Glutamatergic neuron (in vitro differentiated cells): ENCODE results near the gene ANGPTL7. TPM values are rescaled to one million over a fixed set of nuclear protein-coding genes. Genes with fewer than 3 reads are reported as not detected.

ENCODE experiments used
- DNase-seq: peaks from one replicate; pipeline ENCODE4 v3.0.0; 2022
- H3K27ac Mint-ChIP-seq: one replicate; pipeline ENCODE4 v1.8.0; 2020; ENCODE audit warnings: mild to moderate bottlenecking, mixed read lengths, inconsistent platforms; ENCODE audit not compliant: unreplicated experiment
- H3K27me3 Mint-ChIP-seq: one replicate; pipeline ENCODE4 v1.8.0; 2020; ENCODE audit warnings: mild to moderate bottlenecking, moderate library complexity, mixed read lengths, inconsistent platforms; ENCODE audit not compliant: unreplicated experiment
- H3K36me3 Mint-ChIP-seq: one replicate; pipeline ENCODE4 v1.8.0; 2020; ENCODE audit warnings: mild to moderate bottlenecking, mixed read lengths, inconsistent platforms; ENCODE audit not compliant: unreplicated experiment
- H3K4me1 Mint-ChIP-seq: one replicate; pipeline ENCODE4 v1.8.0; 2020; ENCODE audit warnings: mild to moderate bottlenecking, low read depth, mixed read lengths, inconsistent platforms; ENCODE audit not compliant: unreplicated experiment
- H3K4me3 Mint-ChIP-seq: one replicate; pipeline ENCODE4 v1.8.0; 2020; ENCODE audit warnings: mild to moderate bottlenecking, mixed read lengths, inconsistent platforms; ENCODE audit not compliant: unreplicated experiment
- H3K9me3 Mint-ChIP-seq: one replicate; pipeline ENCODE4 v1.8.0; 2020; ENCODE audit warnings: mild to moderate bottlenecking, moderate library complexity, mixed read lengths, inconsistent platforms; ENCODE audit not compliant: unreplicated experiment
- CTCF ChIP-seq: fragments of 200-600 bp; sonication (generic); IDR thresholded peaks from one replicate; pipeline ENCODE4 v1.5.0; 2021; ENCODE audit not compliant: partially characterized antibody, unreplicated experiment
- total RNA-seq: library from RNA; stranded (reverse); fragmentation: NEBNext Ultra II Directional; extraction: Animal tissue kit (Norgen Biotek cat#: 25700); gene quantifications from one replicate; pipeline ENCODE4 v1.2.1, GENCODE V29; 2021; ENCODE audit not compliant: unreplicated experiment

ANGPTL7 gene
- total RNA-seq, 1 donor from 2014 or later, result not detected

DNA sequence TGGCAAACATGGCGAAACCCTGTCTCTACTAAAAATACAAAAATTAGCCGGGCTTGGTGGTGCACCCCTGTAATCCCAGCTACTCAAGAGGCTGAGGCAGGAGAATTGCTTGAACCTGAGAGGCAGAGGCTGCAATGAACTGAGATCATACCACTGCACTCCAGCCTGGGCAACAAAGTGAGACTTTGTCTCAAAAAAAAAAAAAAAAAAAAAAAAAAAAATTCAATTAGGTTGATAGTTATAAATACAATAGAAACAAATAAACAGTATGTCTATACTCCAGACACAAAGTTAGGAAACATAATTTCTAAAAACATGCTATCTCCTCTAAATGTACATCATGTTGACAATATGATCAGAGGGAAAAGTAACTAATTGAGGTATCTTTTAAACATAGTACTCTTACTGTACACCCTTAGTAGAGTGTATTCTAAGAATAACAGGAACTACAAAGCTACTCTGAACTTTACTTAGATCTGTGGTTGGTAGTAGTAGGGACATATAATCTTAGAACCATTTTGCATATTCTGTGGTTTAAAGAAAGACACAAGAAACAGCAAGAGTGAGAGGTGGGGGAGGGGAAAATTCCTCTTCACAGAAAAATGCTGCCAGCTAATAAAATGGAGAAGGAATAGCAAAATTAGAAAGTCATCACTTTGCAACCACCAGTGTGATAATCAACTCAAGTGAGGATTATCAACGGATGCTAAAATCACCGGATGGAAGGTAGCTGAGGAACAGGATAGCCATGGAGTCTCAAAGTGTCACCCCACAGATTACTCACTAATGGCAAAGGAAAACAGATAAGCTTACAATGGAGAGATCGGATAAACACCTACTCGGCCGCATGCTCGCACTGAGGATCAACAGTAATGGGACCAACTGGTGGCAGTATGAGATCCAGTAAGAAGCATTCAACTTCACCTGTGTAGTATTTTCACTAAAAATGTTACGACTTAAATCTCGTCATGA is 38.2 kb downstream of the ANGPTL7 start:
- no peak for DNase-seq
- no peak for TF ChIP-seq CTCF
- Mint-ChIP-seq H3K4me1 (no peaks in the 10 kb centered on the region), H3K36me3 (no peaks in the 10 kb centered on the region), H3K27ac (no peak overlapping the region), H3K27me3 (no peaks in the 10 kb centered on the region), H3K9me3 (no peaks in the 10 kb centered on the region), H3K4me3 (no peak overlapping the region)

GRCh38 chr1:11229203-11229602 is 40.0 kb downstream of the ANGPTL7 start:
- Mint-ChIP-seq H3K36me3 (no peaks in the 10 kb centered on the region), H3K27ac (no peak overlapping the region), H3K4me1 (no peaks in the 10 kb centered on the region), H3K9me3 (no peaks in the 10 kb centered on the region), H3K27me3 (no peaks in the 10 kb centered on the region), H3K4me3 (no peak overlapping the region)
- no peak for TF ChIP-seq CTCF
- DNase-seq, result no peak

GRCh38 chr1:11233208-11233607 is 44.1 kb downstream of the ANGPTL7 start:
- TF ChIP-seq CTCF, result no peak
- Mint-ChIP-seq H3K4me3 (no peak overlapping the region), H3K36me3 (no peaks in the 10 kb centered on the region), H3K27me3 (no peaks in the 10 kb centered on the region), H3K4me1 (peaks cover under 1% of the 10 kb centered on the region), H3K9me3 (peaks cover under 1% of the 10 kb centered on the region), H3K27ac (no peak overlapping the region)
- DNase-seq, result no peak

DNA sequence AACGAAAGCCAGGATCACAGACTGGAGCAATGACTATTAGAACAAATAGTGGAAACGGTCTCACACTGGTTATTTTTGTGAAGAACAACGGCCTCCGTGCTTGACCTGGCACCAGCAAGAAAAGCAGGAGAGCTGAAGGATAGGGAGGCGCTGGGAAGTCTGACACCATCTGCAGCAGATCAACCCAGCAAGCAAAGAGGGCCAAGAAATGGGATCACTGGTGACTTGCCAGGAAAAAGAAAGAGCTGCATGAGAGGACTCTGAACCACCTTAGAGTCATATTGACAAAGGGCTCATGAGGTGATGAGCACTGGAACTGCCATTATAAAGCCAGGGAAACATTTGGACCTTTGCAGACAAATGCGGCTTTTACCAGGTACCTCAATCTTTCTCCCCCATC is 48.2 kb downstream of the ANGPTL7 start:
- Mint-ChIP-seq H3K4me1 (peaks cover 3% of the 10 kb centered on the region), H3K4me3 (no peak overlapping the region), H3K27ac (no peak overlapping the region), H3K27me3 (no peaks in the 10 kb centered on the region), H3K36me3 (no peaks in the 10 kb centered on the region), H3K9me3 (peaks cover 5% of the 10 kb centered on the region)
- no peak for TF ChIP-seq CTCF
- DNase-seq, result no peak

- Mint-ChIP-seq H3K36me3 (no peaks in the 10 kb centered on the region), H3K27ac (peak overlapping the region; percentile 75), H3K27me3 (no peaks in the 10 kb centered on the region), H3K4me1 (peaks cover 3% of the 10 kb centered on the region), H3K4me3 (no peak overlapping the region), H3K9me3 (peaks cover 5% of the 10 kb centered on the region)
- no peak for TF ChIP-seq CTCF
- peak; percentile 39 for DNase-seq
These were observed 49.2 kb downstream of the ANGPTL7 start for GRCh38 chr1:11238311-11238710.
